GM23338 (cell line): Measurements from ENCODE around the gene TARBP1. TPM values are rescaled to one million over a fixed set of nuclear protein-coding genes. Genes with fewer than 3 reads are reported as not detected.

ENCODE experiments used
- ATAC-seq: fragments of 200-7000 bp; cut with Tn5 transposase; 3 replicates; pipeline ENCODE4 v1.9.1; 2020
- DNase-seq: peaks from one replicate; pipeline ENCODE4 v3.0.0-alpha.2; 2015; ENCODE audit warnings: low spot score
- H2AFZ ChIP-seq: fragments of 200-600 bp; sonication (generic); 2 replicates; pipeline ENCODE4 v1.8.0; 2016; ENCODE audit warnings: antibody characterized with exemption, mild to moderate bottlenecking, moderate library complexity
- H3F3A ChIP-seq: fragments of 200-600 bp; sonication (generic); replicated peaks from 2 replicates; pipeline ENCODE4 v1.8.0; 2017; ENCODE audit warnings: antibody characterized with exemption, mixed run types, low read depth
- H3K27ac ChIP-seq: fragments of 200-600 bp; sonication (generic); 2 replicates; pipeline ENCODE4 v1.6.1; 2016; ENCODE audit warnings: low read depth
- H3K27me3 ChIP-seq: fragments of 200-600 bp; sonication (generic); 2 replicates; pipeline ENCODE4 v1.8.0; 2016; ENCODE audit warnings: mild to moderate bottlenecking, mixed run types, moderate library complexity; ENCODE audit not compliant: insufficient read depth
- H3K36me3 ChIP-seq: fragments of 200-600 bp; sonication (generic); 2 replicates; pipeline ENCODE4 v1.8.0; 2016; ENCODE audit warnings: mild to moderate bottlenecking; ENCODE audit not compliant: insufficient read depth
- H3K4me1 ChIP-seq: fragments of 200-600 bp; sonication (generic); 2 replicates; pipeline ENCODE4 v1.8.0; 2016; ENCODE audit warnings: mild to moderate bottlenecking, moderate library complexity; ENCODE audit not compliant: insufficient read depth
- H3K4me2 ChIP-seq: fragments of 200-600 bp; sonication (generic); 2 replicates; pipeline ENCODE4 v1.7.1; 2017; ENCODE audit warnings: mixed run types
- H3K4me3 ChIP-seq: fragments of 200-600 bp; sonication (generic); 2 replicates; pipeline ENCODE4 v1.6.1; 2016; ENCODE audit warnings: mixed run types
- H3K79me2 ChIP-seq: fragments of 200-600 bp; sonication (generic); replicated peaks from 2 replicates; pipeline ENCODE4 v1.8.0; 2017; ENCODE audit warnings: mild to moderate bottlenecking; ENCODE audit not compliant: insufficient read depth
- H3K9me2 ChIP-seq: fragments of 200-600 bp; sonication (generic); 2 replicates; pipeline ENCODE4 v1.8.0; 2017; ENCODE audit not compliant: insufficient read depth
- H4K20me1 ChIP-seq: fragments of 200-600 bp; sonication (generic); replicated peaks from 2 replicates; pipeline ENCODE4 v1.8.0; 2017; ENCODE audit warnings: mild to moderate bottlenecking; ENCODE audit not compliant: insufficient read depth
- H3K27ac Mint-ChIP-seq: 2 replicates; pipeline ENCODE4 v1.8.0; 2020; ENCODE audit warnings: inconsistent platforms, mild to moderate bottlenecking, moderate library complexity, mixed read lengths
- H3K27me3 Mint-ChIP-seq: 3 replicates; pipeline ENCODE4 v1.8.0; 2022; ENCODE audit warnings: low read depth, mild to moderate bottlenecking, moderate library complexity, mixed read lengths, inconsistent platforms; ENCODE audit not compliant: insufficient read depth, poor library complexity
- H3K36me3 Mint-ChIP-seq: 3 replicates; pipeline ENCODE4 v1.8.0; 2021; ENCODE audit warnings: low read depth, mild to moderate bottlenecking, inconsistent platforms, moderate library complexity, mixed read lengths
- H3K4me1 Mint-ChIP-seq: 3 replicates; pipeline ENCODE4 v1.8.0; 2020; ENCODE audit warnings: mild to moderate bottlenecking, inconsistent platforms, mixed read lengths
- H3K4me3 Mint-ChIP-seq: 3 replicates; pipeline ENCODE4 v1.8.0; 2021; ENCODE audit warnings: moderate library complexity, mild to moderate bottlenecking, inconsistent platforms, mixed read lengths
- H3K9me3 Mint-ChIP-seq: 3 replicates; pipeline ENCODE4 v1.8.0; 2020; ENCODE audit warnings: moderate library complexity, mild to moderate bottlenecking, inconsistent platforms, mixed read lengths
- CREB1 ChIP-seq: fragments of 250-450 bp; sonication (Bioruptor Pico); IDR thresholded peaks from 2 replicates; pipeline ENCODE4 v1.5.0; 2020; ENCODE audit warnings: low read depth, mild to moderate bottlenecking, moderate library complexity
- CTCF ChIP-seq, 2 experiments: fragments of 200-600 bp in 1 of 2; sonication (generic) in 1 of 2; conservative IDR thresholded peaks; 2 replicates each; pipeline versions ENCODE4 v1.5.1 to v1.6.1; 2016 to 2017; ENCODE audit warnings: antibody characterized with exemption in 2 of 2, low read depth in 2 of 2, mild to moderate bottlenecking in 2 of 2, moderate library complexity in 1 of 2
- ETS1 ChIP-seq: IDR thresholded peaks from 2 replicates; pipeline ENCODE4 v1.6.1; 2016; ENCODE audit warnings: antibody characterized with exemption
- EZH2phosphoT487 ChIP-seq: fragments of 200-600 bp; sonication (generic); IDR thresholded peaks from one replicate; pipeline ENCODE4 v1.8.1; 2018; ENCODE audit warnings: antibody characterized with exemption; ENCODE audit not compliant: unreplicated experiment
- JUNB ChIP-seq: IDR thresholded peaks from one replicate; pipeline ENCODE4 v1.6.1; 2016; ENCODE audit warnings: antibody characterized with exemption; ENCODE audit not compliant: unreplicated experiment
- REST ChIP-seq: IDR thresholded peaks from one replicate; pipeline ENCODE4 v1.6.1; 2018; ENCODE audit warnings: antibody characterized with exemption; ENCODE audit not compliant: unreplicated experiment
- ZNF114 ChIP-seq: fragments of 250-450 bp; sonication (Bioruptor Pico); IDR thresholded peaks from 2 replicates; pipeline ENCODE4 v1.5.0; 2020; ENCODE audit warnings: mild to moderate bottlenecking, moderate library complexity
- ZNF331 ChIP-seq: fragments of 250-450 bp; sonication (Bioruptor Pico); IDR thresholded peaks from 2 replicates; pipeline ENCODE4 v1.5.0; 2020; ENCODE audit warnings: low read depth, mild to moderate bottlenecking, moderate library complexity
- ZNF462 ChIP-seq: fragments of 250-450 bp; sonication (Bioruptor Pico); IDR thresholded peaks from 2 replicates; pipeline ENCODE4 v1.5.0; 2020; ENCODE audit warnings: mild to moderate bottlenecking, moderate library complexity
- polyA plus RNA-seq: library from polyadenylated mRNA; unstranded; fragments of >200 nt; fragmentation: Nextera tagmentation; extraction: Ambion mirVana; gene quantifications from 2 replicates; pipeline ENCODE4 v1.2.1, GENCODE V29; 2016
- total RNA-seq: library from RNA; depleted of rRNA; stranded (reverse); fragments of >200 nt; shearing (Covaris generic); gene quantifications from 2 replicates; pipeline ENCODE4 v1.2.3, GENCODE V29; 2014

Gene TARBP1
- total and polyA plus RNA-seq, 2 experiments from 2014 or later, result 14.9 to 18.8 TPM

- no peak for TF ChIP-seq REST
- TF ChIP-seq ETS1, result no peak
- no peak for TF ChIP-seq EZH2phosphoT487
Observed at GRCh38 chr1:234473118-234473517, 5.9 kb downstream of the TARBP1 start (continued).

- no peaks in the 10 kb centered on the region for H4K20me1 ChIP-seq
- H3K27me3 ChIP-seq, result no peaks in the 10 kb centered on the region
- H2AFZ ChIP-seq, result no peak overlapping the region
- H3K9me2 ChIP-seq, result no peaks in the 10 kb centered on the region
- H3K27ac ChIP-seq, result no peak overlapping the region
- H3K4me1 ChIP-seq, result peaks cover 3% of the 10 kb centered on the region; the same call in 1 of the 2 replicates
- H3K36me3 ChIP-seq, result no peaks in the 10 kb centered on the region
- no peaks in the 10 kb centered on the region for H3F3A ChIP-seq
- peaks cover 27% of the 10 kb centered on the region for H3K79me2 ChIP-seq
- Mint-ChIP-seq H3K27me3 (no peaks in the 10 kb centered on the region), H3K27ac (no peak overlapping the region), H3K9me3 (no peaks in the 10 kb centered on the region), H3K36me3 (peaks cover 18% of the 10 kb centered on the region; the same call in 2 of the 3 replicates), H3K4me3 (no peak overlapping the region), H3K4me1 (peaks cover 2% of the 10 kb centered on the region; the same call in 2 of the 3 replicates)
- H3K4me2 ChIP-seq, result no peak overlapping the region
- ATAC-seq, result no peak
- H3K4me3 ChIP-seq, result no peak overlapping the region
- DNase-seq, result no peak
- TF ChIP-seq CTCF (conservative IDR thresholded peaks at IDR 0.05; ENCODE audit: low read depth in 2 of 2) (no peak), CREB1 (CRISPR knock-in tag) (no peak), JUNB (no peak), REST (no peak), ZNF331 (CRISPR knock-in tag) (no peak), ZNF114 (CRISPR knock-in tag) (no peak), ZNF462 (no peak)
Observed at GRCh38 chr1:234469376-234469775, 9.6 kb downstream of the TARBP1 start.
